Activated CD4-positive, alpha-beta T cell treated with anti-CD3 and anti-CD28 coated beads, Interleukin-2, Interleukin-4, amounts not matched to agents 100 ng/mL and 50 ng/mL, durations not matched to agents 16 hours and 8 hours (primary cell): Measurements from ENCODE around the gene SEMA6A.

Experiments
- DNase-seq: peaks from one replicate; pipeline ENCODE4 v3.0.0-alpha.2; 2020; ENCODE audit warnings: low spot score

The SEMA6A gene

DNA sequence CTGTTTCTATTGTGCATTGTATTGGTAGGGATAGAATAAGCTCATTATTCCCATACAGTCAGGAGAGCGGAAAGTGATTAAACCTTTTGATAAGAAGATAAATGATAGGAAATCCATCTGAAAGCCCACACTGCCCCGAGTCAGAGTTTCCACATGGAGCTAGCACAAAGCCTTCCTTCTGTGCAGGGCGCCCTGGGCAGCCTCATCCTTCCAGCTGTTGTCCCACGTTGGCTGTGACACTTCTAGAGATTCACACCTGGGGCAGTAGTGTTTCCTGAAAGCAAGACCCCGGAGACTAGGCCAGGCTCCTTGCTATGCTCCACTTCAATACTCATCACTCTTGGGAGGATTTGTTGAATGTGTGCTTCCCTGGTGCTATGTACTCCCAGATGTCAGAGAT lies 172.4 kb downstream of the SEMA6A start:
- DNase-seq = no peak

DNA sequence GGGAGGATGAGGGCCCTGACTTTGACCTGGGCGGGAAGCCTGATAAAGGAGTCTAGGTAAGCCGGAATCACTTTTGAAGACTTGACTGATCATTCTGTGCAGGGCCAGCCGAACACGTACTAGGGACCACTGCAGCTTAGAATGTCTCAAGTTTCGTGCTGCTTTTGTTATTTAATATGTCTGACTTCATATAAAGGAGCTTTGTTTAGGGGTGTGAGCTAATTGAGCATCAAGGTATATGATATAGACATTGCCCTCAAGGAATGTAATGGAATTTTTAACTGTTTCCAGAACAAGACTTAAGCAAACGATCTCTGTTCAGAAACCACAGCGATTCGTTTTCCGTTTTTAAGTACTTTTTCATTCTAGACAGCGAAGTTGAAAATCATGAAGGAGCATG lies 173.0 kb downstream of the SEMA6A start:
- DNase-seq = no peak

GRCh38 chr5:116396476-116397099 lies 178.0 kb downstream of the SEMA6A start:
- no peak for DNase-seq

GRCh38 chr5:116395631-116396203 lies 178.9 kb downstream of the SEMA6A start:
- DNase-seq = no peak

DNA sequence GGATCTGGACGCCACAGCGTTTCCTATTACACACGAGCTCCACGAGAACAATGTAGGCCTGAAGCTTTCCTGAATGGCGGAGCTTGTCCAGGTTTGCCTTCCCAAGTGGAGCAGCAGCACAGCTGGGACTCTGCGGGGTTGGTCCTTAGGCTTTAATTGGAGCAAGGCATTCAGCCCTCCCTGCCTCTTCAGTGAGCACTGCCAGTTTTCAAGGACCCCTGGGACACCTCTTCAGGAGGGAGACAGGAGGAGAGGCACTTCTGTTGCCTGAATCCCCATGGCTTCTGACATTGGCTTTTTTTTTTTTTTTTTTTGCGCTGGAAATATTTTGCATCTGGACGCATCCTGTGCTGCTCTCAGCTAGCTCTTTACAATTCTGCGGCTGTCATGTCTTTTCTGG lies 179.4 kb downstream of the SEMA6A start:
- DNase-seq = no peak

DNA sequence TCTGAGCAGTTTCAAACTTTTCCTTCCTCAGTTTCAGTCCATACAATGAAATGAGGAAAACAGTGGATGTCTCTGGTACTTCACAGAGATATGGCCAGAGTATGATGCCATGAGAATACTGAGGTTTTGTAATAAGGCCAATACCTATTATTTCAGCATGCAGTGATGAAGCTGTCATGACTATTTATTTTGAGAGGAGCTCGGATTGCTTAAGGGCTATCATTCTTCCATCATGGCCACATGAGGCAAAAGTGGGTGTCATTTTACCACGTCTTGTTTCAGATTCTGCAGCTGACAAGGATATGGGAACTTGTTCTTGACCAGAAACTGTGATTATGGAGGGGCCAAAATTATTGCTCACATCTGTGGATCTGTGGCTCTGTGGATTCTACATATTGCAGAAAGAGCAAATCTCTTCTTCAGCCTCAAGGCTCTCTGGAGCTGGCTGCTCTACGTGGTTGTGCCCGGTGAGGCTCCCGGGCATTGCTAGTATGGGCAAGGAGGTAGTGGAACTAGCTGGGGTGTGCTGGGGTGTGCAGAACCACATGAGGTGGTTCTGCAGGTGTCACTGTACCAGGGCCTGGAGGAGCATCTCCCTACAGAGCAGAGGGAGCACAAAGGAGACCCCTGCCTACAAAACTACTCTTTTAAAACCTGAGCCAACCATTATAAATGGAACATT lies 180.3 kb downstream of the SEMA6A start:
- no peak for DNase-seq
